HepG2 (cell line): Measurements from ENCODE around the gene FAM118A. TPM values are rescaled to one million over a fixed set of nuclear protein-coding genes. Genes with fewer than 3 reads are reported as not detected.
A peak's percentile ranks its signal among the peaks of the same experiment; 100 is the strongest.

Experiments
- ARID2 ChIP-seq: sonication (generic); formaldehyde crosslinking; IDR thresholded peaks from 2 replicates; pipeline ENCODE4 v1.8.1; 2022; ENCODE audit warnings: mild to moderate bottlenecking, missing genetic modification reagents, borderline replicate concordance
- ATF2 ChIP-seq: sonication (generic); formaldehyde crosslinking; IDR thresholded peaks from 2 replicates; pipeline ENCODE4 v1.4.0; 2020; ENCODE audit warnings: missing genetic modification reagents
- CHD2 ChIP-seq: IDR thresholded peaks from 2 replicates; pipeline ENCODE4 v1.6.1; 2011; ENCODE audit warnings: low read depth, low read length, improper control_type of control experiment
- CSRNP1 ChIP-seq: sonication (generic); formaldehyde crosslinking; IDR thresholded peaks from 2 replicates; pipeline ENCODE4 v1.8.1; 2023; ENCODE audit warnings: mild to moderate bottlenecking, missing genetic modification reagents
- CSRNP2 ChIP-seq: sonication (generic); formaldehyde crosslinking; conservative IDR thresholded peaks from 2 replicates; pipeline ENCODE4 v1.8.0; 2022; ENCODE audit warnings: low read depth, missing genetic modification reagents
- FOXA1 ChIP-seq, 2 experiments: fragments of 450-650 bp in 1 of 2; sonication (generic) in 1 of 2; formaldehyde crosslinking in 1 of 2; IDR thresholded peaks; 2 replicates each; pipeline versions ENCODE4 v1.4.0 to v1.6.1; 2016 to 2020; ENCODE audit warnings: missing genetic modification reagents in 1 of 2
- HNF4G ChIP-seq, 2 experiments: sonication (generic) in 1 of 2; formaldehyde crosslinking in 1 of 2; IDR thresholded peaks; 2 replicates each; pipeline versions ENCODE4 v1.4.0 to v1.6.1; 2011 to 2020; ENCODE audit warnings: borderline replicate concordance in 2 of 2, low read depth in 2 of 2, mild to moderate bottlenecking in 2 of 2, low read length in 1 of 2, missing genetic modification reagents in 1 of 2, moderate library complexity in 1 of 2
- IKZF4 ChIP-seq: sonication (generic); formaldehyde crosslinking; IDR thresholded peaks from 2 replicates; pipeline ENCODE4 v1.5.1; 2020; ENCODE audit warnings: borderline replicate concordance, mild to moderate bottlenecking, low read depth, missing genetic modification reagents; ENCODE audit errors: not compliant biosample characterization
- NR2F6 ChIP-seq, 2 experiments: IDR thresholded peaks; 2 replicates each; pipeline ENCODE4 v1.6.1; 2016; ENCODE audit warnings: antibody characterized with exemption in 1 of 2, mild to moderate bottlenecking in 1 of 2
- POGZ ChIP-seq: sonication (generic); formaldehyde crosslinking; IDR thresholded peaks from 2 replicates; pipeline ENCODE4 v1.4.0; 2020; ENCODE audit warnings: mild to moderate bottlenecking, missing genetic modification reagents
- PRDM4 ChIP-seq: sonication (generic); formaldehyde crosslinking; IDR thresholded peaks from 2 replicates; pipeline ENCODE4 v1.9.0; 2021; ENCODE audit warnings: missing genetic modification reagents, borderline replicate concordance
- STAT6 ChIP-seq: sonication (generic); formaldehyde crosslinking; IDR thresholded peaks from 2 replicates; pipeline ENCODE4 v1.4.0; 2020; ENCODE audit warnings: missing genetic modification reagents, mild to moderate bottlenecking, borderline replicate concordance
- ZKSCAN8 ChIP-seq: IDR thresholded peaks from 2 replicates; pipeline ENCODE4 v1.6.1; 2016; ENCODE audit warnings: borderline replicate concordance, missing genetic modification reagents, missing compliant biosample characterization
- ZNF235 ChIP-seq: sonication (generic); formaldehyde crosslinking; IDR thresholded peaks from 2 replicates; pipeline ENCODE4 v1.8.1; 2023; ENCODE audit warnings: mild to moderate bottlenecking, missing genetic modification reagents, borderline replicate concordance
- ZNF3 ChIP-seq: IDR thresholded peaks from 2 replicates; pipeline ENCODE4 v1.7.0; 2017; ENCODE audit warnings: inconsistent platforms
- ZSCAN21 ChIP-seq: sonication (generic); formaldehyde crosslinking; IDR thresholded peaks from 2 replicates; pipeline ENCODE4 v1.8.0; 2022; ENCODE audit warnings: mild to moderate bottlenecking, missing genetic modification reagents, moderate library complexity, borderline replicate concordance
- polyA plus RNA-seq, 8 experiments: library from polyadenylated mRNA; depleted of rRNA in 3 of 8; stranded (reverse) in 7 of 8; unstranded in 1 of 8; fragments of >200 nt; fragmentation: Illumina TruSeq in 4 of 8; extraction: Trizol in 4 of 8; gene quantifications; 2 replicates each; pipeline versions ENCODE4 v1.2.1 to v1.2.3, GENCODE V29; 2011 to 2016; ENCODE audit warnings: low read depth in 4 of 8, missing spikeins in 1 of 8, mixed read lengths in 1 of 8; ENCODE audit not compliant: insufficient read depth in 1 of 8
- total RNA-seq, 5 experiments: library from RNA; depleted of rRNA; stranded (reverse); fragments of >200 nt; fragmentation: Illumina TruSeq; extraction: Trizol; gene quantifications; 2 replicates each; pipeline ENCODE4 v1.2.3, GENCODE V29; 2016; ENCODE audit warnings: low read depth in 1 of 5

FAM118A gene
- total and polyA plus RNA-seq, 2 of the 13 experiments (the other 11 are each of a cell fraction or from before 2014, with no cell fraction given) = 36.7 to 48.2 TPM

GRCh38 chr22:45309422-45310227 lies at the start of gene FAM118A (continued):
- TF ChIP-seq PRDM4 (CRISPR knock-in tag) = no peak
- no peak for TF ChIP-seq NR2F6 (IDR thresholded peaks at IDR 0.05)
- TF ChIP-seq NR2F6 (CRISPR knock-in tag; IDR thresholded peaks at IDR 0.05) = no peak
- TF ChIP-seq POGZ (CRISPR knock-in tag) = peak; percentile 87
- no peak for TF ChIP-seq ZKSCAN8
- TF ChIP-seq FOXA1 (IDR thresholded peaks at IDR 0.05) = no peak
- 0 out of 2 replicates have a peak, but pooled peaks have one; percentile 12 for TF ChIP-seq FOXA1 (CRISPR knock-in tag; IDR thresholded peaks at IDR 0.05)
- peak; percentile 60; the same call in 1 of the 2 replicates for TF ChIP-seq CSRNP2 (CRISPR knock-in tag)
- no peak for TF ChIP-seq HNF4G (IDR thresholded peaks at IDR 0.05; ENCODE audit: borderline replicate concordance, low read depth, low read length)
- 0 out of 2 replicates have a peak, but pooled peaks have one; percentile 11 for TF ChIP-seq HNF4G (CRISPR knock-in tag; IDR thresholded peaks at IDR 0.05; ENCODE audit: borderline replicate concordance, low read depth)
- TF ChIP-seq ZNF235 (CRISPR knock-in tag) = peak; percentile 67; the same call in 1 of the 2 replicates
- peak; percentile 90 for TF ChIP-seq ARID2
- TF ChIP-seq CSRNP1 (CRISPR knock-in tag) = peak; percentile 81; the same call in 1 of the 2 replicates
- TF ChIP-seq ATF2 = peak; percentile 76
- no peak for TF ChIP-seq STAT6 (CRISPR knock-in tag)
- no peak for TF ChIP-seq CHD2
- no peak for TF ChIP-seq IKZF4 (CRISPR knock-in tag)
- TF ChIP-seq ZNF3 (CRISPR knock-in tag) = no peak
- TF ChIP-seq ZSCAN21 = 0 out of 2 replicates have a peak, but pooled peaks have one; percentile 65
